Gastrocnemius medialis (tissue), 4 donors: ENCODE measurements around the gene FZD2. TPM values are rescaled to one million over a fixed set of nuclear protein-coding genes. Genes with fewer than 3 reads are reported as not detected.
"Not testable (repeated sequence)": the region's sequence is repeated elsewhere in the genome, so short reads cannot be mapped to it uniquely, and the experiment has no call there.

ENCODE experiments used
- ATAC-seq, 2 donors: fragments of 150-250 bp; one replicate each; pipeline ENCODE4 v1.9.1; 2016
- DNase-seq, 2 donors: peaks; one replicate each; pipeline ENCODE4 v3.0.0-alpha.2; 2019
- H3K27ac ChIP-seq, 4 donors: fragments of 200-600 bp; sonication (generic); 1 replicate in 1 of 4; 2 replicates in 3 of 4; pipeline ENCODE4 v1.5.1; 2016 to 2018; ENCODE audit warnings: mild to moderate bottlenecking in 2 of 4, moderate library complexity in 1 of 4
- H3K27me3 ChIP-seq, 3 donors: fragments of 200-600 bp; sonication (generic) in 2 of 3; 1 replicate in 1 of 3; 2 replicates in 2 of 3; pipeline versions ENCODE4 v1.5.1 to v1.6.0; 2016 to 2019; ENCODE audit warnings: mild to moderate bottlenecking in 1 of 3, moderate library complexity in 1 of 3
- H3K36me3 ChIP-seq, 2 donors: fragments of 200-600 bp; sonication (generic) in 1 of 2; one replicate each; pipeline ENCODE4 v1.5.1; 2017 to 2018
- H3K4me1 ChIP-seq, 2 donors: fragments of 200-600 bp; sonication (generic) in 1 of 2; one replicate each; pipeline ENCODE4 v1.5.1; 2016 to 2017; ENCODE audit warnings: mild to moderate bottlenecking in 2 of 2
- H3K4me3 ChIP-seq, 4 donors: fragments of 200-600 bp; sonication (generic) in 3 of 4; 1 replicate in 1 of 4; 2 replicates in 3 of 4; pipeline ENCODE4 v1.5.1; 2016 to 2019; ENCODE audit warnings: mild to moderate bottlenecking in 2 of 4
- H3K9me3 ChIP-seq, 3 donors: fragments of 200-600 bp; sonication (generic) in 2 of 3; 1 replicate in 1 of 3; 2 replicates in 2 of 3; pipeline ENCODE4 v1.5.1; 2016 to 2019
- POLR2A ChIP-seq, 2 donors: fragments of 450-650 bp; IDR thresholded peaks; one replicate each; pipeline ENCODE4 v1.6.1; 2017; ENCODE audit warnings: antibody characterized with exemption in 2 of 2, mild to moderate bottlenecking in 2 of 2, moderate library complexity in 2 of 2
- in situ Hi-C, 4 donors: fragments of 200-750 bp; cut with MboI; loops; one replicate each; pipeline versions ENCODE4 v1.15.0 to v1.8.0; 2017; ENCODE audit warnings: low sequenced_read_pairs in 4 of 4
- intact Hi-C: fragments of 100-400 bp; cut with DNase I; formaldehyde crosslinking; loops from one replicate; pipeline ENCODE4 v1.15.1; 2023; ENCODE audit warnings: low total_unique reads
- total RNA-seq, 4 donors: library from RNA; depleted of rRNA; stranded (reverse); fragments of >200 nt; gene quantifications; one replicate each; pipeline versions ENCODE4 v1.1.0 to v1.2.3, GENCODE V29; 2016
- TF ChIP-seq, protein P1 (sequence below), 5 experiments: fragments of 450-650 bp in 3 of 5; fragments of 200-600 bp in 2 of 5; sonication (generic) in 2 of 5; IDR thresholded peaks in 4 of 5; conservative IDR thresholded peaks in 1 of 5; 1 replicate in 4 of 5; 2 replicates in 1 of 5; pipeline ENCODE4 v1.5.1; 2016 to 2019; ENCODE audit warnings: antibody characterized with exemption in 5 of 5, mild to moderate bottlenecking in 3 of 5, moderate library complexity in 3 of 5

Gene FZD2
- total RNA-seq, 4 donors from 2014 or later: 0.31 to 0.68 (median 0.58) TPM; not detected in 1

GRCh38 chr17:44533533-44534246 is 23.6 kb upstream of the FZD2 start:
- intact Hi-C loops: loop anchor here (1.0 kb wide), 1 partner anchor 103 kb away; no protein-coding TSS in a partner anchor
- ATAC-seq (peak; percentile 75 to 84), DNase-seq (peak; percentile 58 to 64)
- in situ Hi-C loops: loop anchor here in 1 of 4 donors (25.0 kb wide), 1 partner anchor 104 kb away; no protein-coding TSS in a partner anchor
- Histone ChIP-seq H3K4me1 (no peaks in the 10 kb centered on the region), H3K27ac (no peak overlapping the region), H3K27me3 (no peaks in the 10 kb centered on the region), H3K36me3 (no peaks in the 10 kb centered on the region), H3K4me3 (no peak overlapping the region), H3K9me3 (no peaks in the 10 kb centered on the region)
- TF ChIP-seq, protein P1, sequence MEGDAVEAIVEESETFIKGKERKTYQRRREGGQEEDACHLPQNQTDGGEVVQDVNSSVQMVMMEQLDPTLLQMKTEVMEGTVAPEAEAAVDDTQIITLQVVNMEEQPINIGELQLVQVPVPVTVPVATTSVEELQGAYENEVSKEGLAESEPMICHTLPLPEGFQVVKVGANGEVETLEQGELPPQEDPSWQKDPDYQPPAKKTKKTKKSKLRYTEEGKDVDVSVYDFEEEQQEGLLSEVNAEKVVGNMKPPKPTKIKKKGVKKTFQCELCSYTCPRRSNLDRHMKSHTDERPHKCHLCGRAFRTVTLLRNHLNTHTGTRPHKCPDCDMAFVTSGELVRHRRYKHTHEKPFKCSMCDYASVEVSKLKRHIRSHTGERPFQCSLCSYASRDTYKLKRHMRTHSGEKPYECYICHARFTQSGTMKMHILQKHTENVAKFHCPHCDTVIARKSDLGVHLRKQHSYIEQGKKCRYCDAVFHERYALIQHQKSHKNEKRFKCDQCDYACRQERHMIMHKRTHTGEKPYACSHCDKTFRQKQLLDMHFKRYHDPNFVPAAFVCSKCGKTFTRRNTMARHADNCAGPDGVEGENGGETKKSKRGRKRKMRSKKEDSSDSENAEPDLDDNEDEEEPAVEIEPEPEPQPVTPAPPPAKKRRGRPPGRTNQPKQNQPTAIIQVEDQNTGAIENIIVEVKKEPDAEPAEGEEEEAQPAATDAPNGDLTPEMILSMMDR (IDR thresholded peaks at IDR 0.05 in 4 of 5, conservative IDR thresholded peaks at IDR 0.05 in 1 of 5): peak; percentile 86 to 92 (median 90)
- no peak for TF ChIP-seq POLR2A (IDR thresholded peaks at IDR 0.05)

DNA sequence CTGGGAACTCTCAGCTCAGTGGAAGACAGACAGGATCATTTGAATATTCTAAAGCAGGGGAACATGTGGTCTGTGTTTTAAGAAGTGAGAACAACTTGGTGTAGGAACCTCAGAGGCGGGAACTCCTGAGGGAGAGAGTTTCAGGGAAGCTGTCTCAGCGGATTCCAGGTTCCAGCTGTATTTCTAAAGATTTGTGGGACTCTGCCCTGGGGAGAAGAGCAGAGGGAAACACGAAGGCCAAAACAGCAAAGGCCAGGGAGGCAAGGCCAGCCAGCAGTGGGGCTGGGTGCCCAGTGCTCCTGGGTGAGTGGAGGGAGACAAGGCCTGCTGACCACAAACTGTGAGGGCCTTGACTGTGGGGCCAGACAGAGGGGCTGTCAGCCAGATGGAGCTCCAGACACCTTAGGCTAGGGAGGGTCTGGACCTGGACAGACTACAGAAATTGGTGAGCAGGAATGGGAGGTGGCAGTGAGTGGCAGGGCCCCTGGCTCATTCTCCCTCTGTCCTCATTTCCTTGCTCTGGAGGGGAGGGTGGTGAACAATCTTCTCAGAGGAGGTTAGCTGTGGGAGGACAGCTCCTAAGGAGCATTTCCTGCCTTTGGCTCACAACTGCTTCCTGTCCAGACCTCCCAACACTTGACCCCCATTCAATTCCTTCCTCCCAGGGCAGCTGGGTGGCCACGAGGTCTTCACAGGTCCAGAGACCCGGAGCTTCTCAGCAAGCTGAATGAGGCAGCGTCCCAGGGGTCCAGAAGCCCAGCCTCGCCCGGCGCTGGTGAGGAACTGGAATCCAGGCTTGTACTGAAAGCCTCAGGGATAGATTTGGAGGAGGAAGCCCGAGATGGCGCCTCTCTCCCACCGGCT is 21.0 kb upstream of the FZD2 start:
- no peaks in the 10 kb centered on the region for H3K4me1 ChIP-seq
- no peaks in the 10 kb centered on the region for H3K9me3 ChIP-seq
- no peak for DNase-seq
- in situ Hi-C loops: loop anchor here in 1 of 4 donors (25.0 kb wide), 1 partner anchor 101 kb away; no protein-coding TSS in a partner anchor
- H3K27me3 ChIP-seq: peaks cover 3 to 6% (median 3%) of the 10 kb centered on the region in 3 donors
- H3K27ac ChIP-seq: no peak overlapping the region
- no peaks in the 10 kb centered on the region for H3K36me3 ChIP-seq
- TF ChIP-seq, protein P1 (IDR thresholded peaks at IDR 0.05 in 4 of 5, conservative IDR thresholded peaks at IDR 0.05 in 1 of 5): no peak
- TF ChIP-seq POLR2A (IDR thresholded peaks at IDR 0.05): no peak
- no peak for ATAC-seq
- intact Hi-C loops: no loop called here
- H3K4me3 ChIP-seq: no peak overlapping the region

GRCh38 chr17:44537922-44538321 is 19.4 kb upstream of the FZD2 start:
- H3K4me1 ChIP-seq, H3K36me3 ChIP-seq, H3K4me3 ChIP-seq, H3K9me3 ChIP-seq, ATAC-seq, DNase-seq, H3K27ac ChIP-seq, intact Hi-C loops: not testable (repeated sequence)
- in situ Hi-C loops: loop anchor here in 1 of 4 donors (25.0 kb wide), 1 partner anchor 99 kb away; no protein-coding TSS in a partner anchor
- peaks cover 5 to 13% (median 12%) of the 10 kb centered on the region in 3 donors for H3K27me3 ChIP-seq

DNA sequence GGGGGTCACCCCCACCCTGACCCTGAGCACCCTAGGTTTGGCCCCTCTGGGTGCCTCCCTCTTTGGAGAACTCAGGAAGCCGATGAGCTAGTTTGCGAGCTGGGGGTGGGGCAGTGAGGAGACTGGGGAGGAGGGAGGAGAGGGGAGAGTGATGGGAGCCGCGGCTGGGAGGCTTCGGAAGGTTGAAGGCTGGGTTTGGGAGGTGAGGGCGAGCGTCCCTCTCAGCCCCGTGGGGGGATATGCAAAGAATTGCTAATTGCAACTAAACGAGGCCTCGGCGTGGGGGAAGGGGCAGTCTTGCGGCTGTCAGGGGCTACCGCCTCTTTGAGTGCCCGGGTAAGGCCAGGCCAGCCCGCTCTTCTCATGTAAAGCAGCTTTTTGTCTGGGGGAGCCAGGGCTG is 17.6 kb upstream of the FZD2 start:
- ATAC-seq (no peak), DNase-seq (no peak)
- intact Hi-C loops (no loop called here), in situ Hi-C loops (loop anchor here in 1 of 4 donors (25.0 kb wide), 1 partner anchor 98 kb away; no protein-coding TSS in a partner anchor)
- no peak for TF ChIP-seq POLR2A (IDR thresholded peaks at IDR 0.05)
- TF ChIP-seq, protein P1 (IDR thresholded peaks at IDR 0.05 in 4 of 5, conservative IDR thresholded peaks at IDR 0.05 in 1 of 5): no peak
- H3K4me3 ChIP-seq: no peak overlapping the region
- H3K27me3 ChIP-seq: peaks cover 5 to 23% (median 20%) of the 10 kb centered on the region in 3 donors
- no peak overlapping the region for H3K27ac ChIP-seq
- no peaks in the 10 kb centered on the region for H3K4me1 ChIP-seq
- H3K36me3 ChIP-seq: no peaks in the 10 kb centered on the region
- H3K9me3 ChIP-seq: no peaks in the 10 kb centered on the region
